AG09309 (cell line): Measurements from ENCODE around the gene PCDHGA6.
"Not testable (repeated sequence)": the region's sequence is repeated elsewhere in the genome, so short reads cannot be mapped to it uniquely, and the experiment has no call there.

Experiments
- DNase-seq: peaks from one replicate; pipeline ENCODE4 v3.0.0-alpha.2; 2010; ENCODE audit warnings: low read depth
- H3K4me3 ChIP-seq: 2 replicates; pipeline ENCODE4 v1.5.1; 2011; ENCODE audit warnings: mild to moderate bottlenecking, low read depth, low read length, moderate library complexity; ENCODE audit not compliant: control insufficient read depth
- TF ChIP-seq, protein P1 (sequence below): IDR thresholded peaks from 2 replicates; pipeline ENCODE4 v1.5.1; 2011; ENCODE audit warnings: mild to moderate bottlenecking, low read depth, low read length, inconsistent platforms; ENCODE audit not compliant: insufficient read depth, control insufficient read depth; ENCODE audit errors: missing control alignments

The PCDHGA6 gene

DNA sequence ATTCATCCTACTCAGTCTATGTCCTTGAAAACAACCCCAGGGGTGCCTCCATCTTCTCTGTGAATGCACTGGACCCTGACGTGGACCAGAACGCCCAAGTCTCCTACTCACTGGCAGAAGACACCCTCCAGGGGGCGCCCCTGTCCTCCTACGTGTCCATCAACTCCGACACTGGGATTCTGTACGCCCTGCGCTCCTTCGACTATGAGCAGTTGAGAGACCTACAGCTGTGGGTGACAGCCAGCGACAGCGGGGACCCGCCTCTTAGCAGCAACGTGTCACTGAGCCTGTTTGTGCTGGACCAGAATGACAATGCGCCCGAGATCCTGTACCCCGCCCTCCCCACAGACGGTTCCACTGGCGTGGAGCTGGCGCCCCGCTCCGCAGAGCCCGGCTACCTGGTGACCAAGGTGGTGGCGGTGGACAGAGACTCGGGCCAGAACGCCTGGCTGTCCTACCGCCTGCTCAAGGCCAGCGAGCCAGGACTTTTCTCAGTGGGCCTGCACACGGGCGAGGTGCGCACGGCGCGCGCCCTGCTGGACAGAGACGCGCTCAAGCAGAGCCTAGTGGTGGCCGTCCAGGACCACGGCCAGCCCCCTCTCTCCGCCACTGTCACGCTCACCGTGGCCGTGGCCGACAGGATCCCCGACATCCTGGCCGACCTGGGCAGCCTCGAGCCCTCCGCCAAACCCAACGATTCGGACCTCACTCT is 1.9 kb downstream of the PCDHGA6 start:
- not testable (repeated sequence) for DNase-seq, H3K4me3 ChIP-seq
- TF ChIP-seq, protein P1, sequence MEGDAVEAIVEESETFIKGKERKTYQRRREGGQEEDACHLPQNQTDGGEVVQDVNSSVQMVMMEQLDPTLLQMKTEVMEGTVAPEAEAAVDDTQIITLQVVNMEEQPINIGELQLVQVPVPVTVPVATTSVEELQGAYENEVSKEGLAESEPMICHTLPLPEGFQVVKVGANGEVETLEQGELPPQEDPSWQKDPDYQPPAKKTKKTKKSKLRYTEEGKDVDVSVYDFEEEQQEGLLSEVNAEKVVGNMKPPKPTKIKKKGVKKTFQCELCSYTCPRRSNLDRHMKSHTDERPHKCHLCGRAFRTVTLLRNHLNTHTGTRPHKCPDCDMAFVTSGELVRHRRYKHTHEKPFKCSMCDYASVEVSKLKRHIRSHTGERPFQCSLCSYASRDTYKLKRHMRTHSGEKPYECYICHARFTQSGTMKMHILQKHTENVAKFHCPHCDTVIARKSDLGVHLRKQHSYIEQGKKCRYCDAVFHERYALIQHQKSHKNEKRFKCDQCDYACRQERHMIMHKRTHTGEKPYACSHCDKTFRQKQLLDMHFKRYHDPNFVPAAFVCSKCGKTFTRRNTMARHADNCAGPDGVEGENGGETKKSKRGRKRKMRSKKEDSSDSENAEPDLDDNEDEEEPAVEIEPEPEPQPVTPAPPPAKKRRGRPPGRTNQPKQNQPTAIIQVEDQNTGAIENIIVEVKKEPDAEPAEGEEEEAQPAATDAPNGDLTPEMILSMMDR: peak; percentile 17

GRCh38 chr5:141382469-141383294 is 9.0 kb downstream of the PCDHGA6 start, which contains the start of gene PCDHGA7:
Gene PCDHGA7 (plus strand): TSS chr5:141382742. CDS start chr5:141382900, 158 bp downstream.
- no peak for DNase-seq
- TF ChIP-seq, protein P1: peak; percentile 62
- peak within 1 kb of the TSS; percentile 65 for H3K4me3 ChIP-seq

DNA sequence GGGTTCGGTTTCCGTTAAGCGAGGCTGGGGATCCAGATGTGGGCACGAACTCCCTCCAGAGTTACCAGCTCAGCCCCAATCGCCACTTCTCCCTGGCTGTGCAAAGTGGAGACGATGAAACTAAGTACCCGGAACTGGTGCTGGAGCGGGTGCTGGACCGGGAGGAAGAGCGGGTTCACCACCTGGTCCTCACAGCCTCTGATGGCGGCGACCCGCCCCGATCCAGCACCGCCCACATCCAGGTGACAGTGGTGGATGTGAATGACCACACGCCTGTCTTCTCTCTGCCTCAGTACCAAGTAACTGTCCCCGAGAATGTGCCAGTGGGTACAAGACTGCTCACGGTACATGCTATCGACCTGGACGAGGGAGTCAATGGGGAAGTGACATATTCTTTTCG is 9.7 kb downstream of the PCDHGA6 start:
- no peak for DNase-seq
- TF ChIP-seq, protein P1: no peak
- H3K4me3 ChIP-seq: peak overlapping the region; percentile 65

DNA sequence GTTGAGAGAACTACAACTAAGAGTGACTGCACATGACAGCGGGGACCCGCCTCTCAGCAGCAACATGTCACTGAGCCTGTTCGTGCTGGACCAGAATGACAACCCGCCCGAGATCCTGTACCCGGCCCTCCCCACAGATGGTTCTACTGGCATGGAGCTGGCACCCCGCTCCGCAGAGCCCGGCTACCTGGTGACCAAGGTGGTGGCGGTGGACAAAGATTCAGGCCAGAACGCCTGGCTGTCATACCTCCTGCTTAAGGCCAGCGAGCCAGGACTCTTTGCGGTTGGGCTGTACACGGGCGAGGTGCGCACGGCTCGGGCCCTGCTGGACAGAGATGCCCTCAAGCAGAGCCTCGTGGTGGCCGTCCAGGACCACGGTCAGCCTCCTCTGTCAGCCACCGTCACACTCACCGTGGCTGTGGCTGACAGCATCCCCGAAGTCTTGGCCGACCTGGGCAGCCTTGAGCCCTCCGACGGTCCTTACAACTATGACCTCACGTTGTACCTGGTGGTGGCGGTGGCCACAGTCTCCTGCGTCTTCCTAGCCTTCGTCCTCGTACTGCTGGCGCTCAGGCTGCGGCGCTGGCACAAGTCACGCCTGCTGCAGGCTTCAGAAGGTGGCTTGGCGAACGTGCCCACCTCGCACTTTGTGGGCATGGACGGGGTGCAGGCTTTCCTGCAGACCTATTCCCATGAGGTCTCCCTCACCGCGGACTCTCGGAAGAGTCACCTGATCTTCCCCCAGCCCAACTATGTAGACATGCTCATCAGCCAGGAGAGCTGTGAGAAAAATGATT is 11.0 kb downstream of the PCDHGA6 start:
- no peak overlapping the region for H3K4me3 ChIP-seq
- no peak for DNase-seq
- TF ChIP-seq, protein P1: no peak

DNA sequence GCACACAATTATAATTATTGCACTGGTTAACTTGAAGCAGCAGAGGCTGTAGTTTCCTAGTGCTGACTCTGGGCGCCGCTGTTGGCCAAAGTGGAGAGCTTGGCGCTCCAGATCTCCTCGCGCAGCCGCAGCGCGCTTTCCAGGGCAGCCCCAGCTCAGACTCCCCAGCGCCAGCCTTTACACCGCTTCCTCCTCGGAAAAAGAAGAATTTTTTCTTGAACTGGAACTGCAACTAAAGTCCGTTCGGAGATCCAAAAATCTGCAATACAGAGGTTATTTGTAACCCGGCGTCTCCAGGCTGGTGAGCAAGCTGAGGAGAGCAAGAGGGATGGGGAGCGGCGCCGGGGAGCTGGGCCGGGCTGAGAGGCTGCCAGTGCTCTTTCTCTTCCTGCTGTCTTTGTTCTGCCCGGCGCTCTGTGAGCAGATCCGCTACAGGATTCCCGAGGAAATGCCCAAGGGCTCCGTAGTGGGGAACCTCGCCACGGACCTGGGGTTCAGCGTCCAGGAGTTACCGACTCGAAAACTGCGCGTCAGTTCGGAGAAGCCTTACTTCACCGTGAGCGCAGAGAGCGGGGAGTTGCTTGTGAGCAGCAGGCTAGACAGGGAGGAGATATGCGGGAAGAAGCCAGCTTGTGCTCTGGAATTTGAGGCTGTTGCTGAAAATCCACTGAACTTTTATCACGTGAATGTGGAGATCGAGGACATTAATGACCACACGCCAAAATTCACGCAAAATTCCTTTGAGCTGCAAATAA is 14.0 kb downstream of the PCDHGA6 start, which contains the start of gene PCDHGB4:
Gene PCDHGB4, plus strand, starts transcription at position 142 of the 755 bp plus-strand sequence. Its CDS starts 187 bp downstream, at position 329.
- DNase-seq: not testable (repeated sequence)
- H3K4me3 ChIP-seq: peak within 1 kb of the TSS; percentile 29
- TF ChIP-seq, protein P1: peak; percentile 60
